Measurements from ENCODE around the gene CHKA.

Gene CHKA

DNA sequence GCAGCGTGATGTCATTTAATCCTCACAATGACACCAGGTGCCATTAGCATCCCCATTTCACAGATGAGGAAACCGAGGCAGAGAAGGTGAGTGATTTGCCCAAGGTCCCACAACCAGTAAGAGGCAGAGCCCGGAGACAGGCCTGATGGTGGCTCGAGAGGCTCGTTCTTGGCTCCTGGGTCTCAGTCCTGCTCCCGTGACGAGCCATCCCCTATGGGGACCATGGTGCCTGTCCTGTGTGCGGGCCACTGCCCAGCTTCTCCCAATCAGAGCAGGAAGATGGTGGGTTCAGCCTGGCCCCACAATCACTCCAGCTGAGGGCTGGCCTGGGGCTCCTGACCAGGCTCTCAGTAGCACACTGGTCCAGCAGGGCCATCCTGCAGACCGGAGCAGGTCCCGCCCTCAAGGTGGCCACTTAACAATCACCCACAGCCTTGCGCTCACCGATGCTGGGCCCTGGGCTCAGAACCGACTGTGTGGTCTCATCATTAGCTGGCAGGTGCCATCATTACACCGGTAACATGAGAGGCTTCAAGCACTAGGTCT is 107.5 kb downstream of the CHKA start:
- DNase-seq (ENCODE audit: low spot score) = no peak

DNA sequence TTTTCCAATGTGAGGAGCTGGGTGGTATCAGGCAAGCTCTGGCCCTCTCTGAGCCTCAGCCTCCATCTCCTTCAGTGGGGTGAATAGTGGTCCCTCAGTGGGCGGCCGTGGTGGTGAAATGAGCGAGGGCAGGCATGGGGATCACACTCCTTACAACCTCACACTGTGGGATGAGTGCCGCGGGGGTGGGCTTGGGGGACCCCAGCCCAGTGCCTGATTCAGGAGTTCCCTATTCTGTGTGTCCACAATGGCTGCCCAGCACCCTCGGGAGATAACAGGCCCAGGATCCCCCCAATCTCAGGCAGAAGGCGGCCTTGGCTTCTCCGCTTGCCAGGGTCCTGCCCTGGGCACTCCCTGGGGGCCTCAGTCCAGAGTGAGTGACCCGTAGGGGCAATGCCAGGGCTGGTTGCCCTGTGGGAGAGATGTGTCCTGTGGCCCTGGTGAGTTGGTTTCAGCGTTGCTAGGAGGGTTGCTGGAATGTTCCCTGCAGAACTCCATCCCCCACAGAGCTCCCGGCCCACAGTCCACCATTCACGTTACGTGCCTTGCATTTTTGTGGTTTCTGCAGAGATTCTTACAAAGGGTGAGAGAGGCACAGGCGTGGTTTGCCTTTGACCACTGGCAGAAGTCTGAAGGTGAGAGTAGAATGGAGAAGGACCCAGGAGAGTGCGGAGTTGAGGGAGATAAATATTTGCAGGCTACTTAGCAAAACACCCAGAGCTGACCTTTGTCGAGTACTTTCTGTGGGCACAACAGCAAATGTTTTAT is 108.2 kb downstream of the CHKA start:
- peak; percentile 94 for DNase-seq (ENCODE audit: low spot score)

DNA sequence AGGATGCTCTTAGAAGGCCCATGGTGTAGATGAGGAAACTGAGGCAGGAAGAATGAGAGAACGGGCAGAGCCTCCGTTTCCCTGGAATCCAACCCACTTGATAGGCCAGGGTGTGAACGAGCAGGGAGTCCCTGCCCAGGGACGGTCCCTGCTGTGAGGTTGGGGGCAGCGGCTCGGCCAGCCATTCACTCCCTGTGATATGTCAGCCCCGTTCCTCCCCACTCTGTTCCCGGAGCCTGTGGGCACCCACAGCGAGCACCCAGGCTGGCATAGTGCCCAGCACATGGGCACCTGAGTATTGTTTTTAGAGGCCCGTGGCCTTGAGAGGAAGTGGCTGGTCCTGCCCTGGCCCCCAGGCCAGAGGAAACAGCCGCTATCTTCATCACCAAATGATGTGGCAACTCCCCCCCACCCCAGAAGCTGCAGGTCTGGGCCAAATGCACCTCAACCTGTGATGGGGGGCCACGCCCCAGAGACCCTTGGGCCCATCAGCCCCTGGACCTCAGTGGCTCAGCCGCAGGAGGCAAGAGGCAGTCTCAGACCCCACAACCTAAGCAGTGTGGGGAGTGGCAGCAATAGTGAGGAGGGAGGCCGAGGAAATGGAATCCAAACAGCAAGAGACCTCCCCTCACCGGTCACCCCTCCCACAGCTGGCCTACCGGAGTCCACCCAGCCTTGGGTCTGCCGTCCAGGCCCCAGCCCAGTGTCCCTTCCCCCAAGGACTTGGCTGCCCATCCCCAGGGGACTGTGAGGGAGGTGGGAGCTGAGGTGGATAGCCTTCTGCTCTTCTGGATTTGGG is 108.9 kb downstream of the CHKA start:
- DNase-seq (ENCODE audit: low spot score) = no peak

DNA sequence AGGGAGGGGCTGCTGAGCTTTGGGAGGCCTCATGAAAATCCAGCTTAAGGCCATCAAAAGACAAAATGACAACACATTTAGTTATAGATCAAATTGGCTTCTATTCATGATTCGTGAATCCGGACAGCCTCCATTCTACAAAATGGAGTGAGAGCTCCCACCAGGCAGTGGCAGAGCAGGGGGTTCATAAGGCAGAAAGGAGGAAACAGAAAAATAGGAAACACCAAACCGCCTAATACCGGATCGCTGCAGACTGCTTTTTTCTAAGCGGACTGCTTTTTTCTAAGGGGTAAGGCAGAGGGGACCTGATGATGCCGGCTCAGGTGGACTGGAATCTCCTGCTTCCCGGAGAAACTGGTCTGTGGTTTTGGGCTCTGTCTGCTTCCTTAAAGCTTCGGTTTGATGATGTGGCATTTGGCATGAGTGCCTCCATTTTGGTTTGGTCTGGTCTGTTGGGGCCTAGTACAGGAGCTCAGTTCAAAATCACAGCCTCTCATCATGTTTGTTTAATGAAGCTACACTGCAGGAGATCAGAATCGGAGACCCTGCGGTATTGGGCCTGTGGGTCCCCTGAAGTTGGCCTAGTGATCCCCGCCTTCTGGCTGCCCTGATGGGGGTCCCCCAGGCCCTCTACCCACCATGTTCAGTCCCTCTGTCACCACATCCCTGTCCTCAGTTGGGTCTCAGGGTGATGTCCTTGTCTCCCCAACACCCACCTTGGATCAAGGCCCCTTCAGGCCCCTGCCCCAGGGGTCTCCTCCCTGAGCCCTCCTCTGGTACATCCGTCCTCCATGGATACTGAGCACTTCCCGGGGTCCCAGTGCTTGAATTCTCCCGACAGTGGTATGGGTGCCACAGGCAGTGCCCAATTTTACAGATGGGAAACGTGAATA is 109.9 kb downstream of the CHKA start:
- DNase-seq (ENCODE audit: low spot score) = no peak

DNA sequence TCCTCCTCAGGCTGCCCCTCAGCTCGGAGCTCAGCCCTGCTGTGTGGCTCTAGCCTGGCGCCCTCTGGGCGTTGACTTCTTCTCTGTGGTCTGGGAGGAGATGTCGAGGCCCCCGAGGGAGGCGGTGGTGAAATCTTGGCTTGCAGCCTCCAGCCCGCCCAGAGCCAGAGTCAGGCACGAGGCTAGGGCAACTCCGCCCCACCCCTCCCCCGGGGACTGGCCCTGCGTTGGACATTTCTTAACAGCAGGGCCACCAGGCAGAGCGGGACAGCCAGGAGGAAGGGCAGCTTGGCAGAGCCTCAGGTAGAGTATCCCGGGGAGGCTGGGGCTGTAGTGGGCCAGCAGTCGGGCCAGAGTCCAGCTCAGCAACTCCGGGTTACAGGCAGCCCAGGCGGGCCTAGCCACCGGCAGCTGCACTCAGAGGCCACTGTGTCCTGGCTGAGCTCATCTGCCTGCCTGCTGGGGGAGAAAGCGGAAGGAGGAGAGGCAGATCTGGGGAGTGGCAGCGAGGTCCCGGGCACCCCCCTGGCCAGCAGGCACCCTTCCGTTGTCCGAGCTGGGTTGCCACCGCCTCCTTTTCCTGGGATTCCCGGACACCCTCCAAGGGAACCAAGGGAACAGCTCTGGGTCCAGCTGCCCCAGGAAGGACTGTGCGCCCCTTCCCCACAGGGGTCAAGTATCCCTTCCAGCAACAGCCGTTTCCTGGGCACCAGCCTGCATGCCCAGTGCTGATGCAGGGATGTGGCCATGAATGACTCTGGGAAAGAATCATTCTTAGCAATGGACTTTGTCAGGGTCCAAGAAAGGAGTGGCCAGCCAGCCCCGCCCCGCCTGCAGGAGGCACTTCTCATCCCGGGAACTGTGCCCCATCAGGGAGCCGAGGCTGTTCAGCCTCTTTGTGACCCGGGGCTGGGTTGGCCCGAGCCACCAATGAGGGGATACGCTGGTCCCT is 110.8 kb downstream of the CHKA start, which contains the start of gene ALDH3B1:
Gene ALDH3B1 (plus strand): TSS at position 238 of the 952 bp plus-strand sequence. CDS start 4,971 bp downstream, outside the sequence.
- peak; percentile 95 for DNase-seq (ENCODE audit: low spot score)

DNA sequence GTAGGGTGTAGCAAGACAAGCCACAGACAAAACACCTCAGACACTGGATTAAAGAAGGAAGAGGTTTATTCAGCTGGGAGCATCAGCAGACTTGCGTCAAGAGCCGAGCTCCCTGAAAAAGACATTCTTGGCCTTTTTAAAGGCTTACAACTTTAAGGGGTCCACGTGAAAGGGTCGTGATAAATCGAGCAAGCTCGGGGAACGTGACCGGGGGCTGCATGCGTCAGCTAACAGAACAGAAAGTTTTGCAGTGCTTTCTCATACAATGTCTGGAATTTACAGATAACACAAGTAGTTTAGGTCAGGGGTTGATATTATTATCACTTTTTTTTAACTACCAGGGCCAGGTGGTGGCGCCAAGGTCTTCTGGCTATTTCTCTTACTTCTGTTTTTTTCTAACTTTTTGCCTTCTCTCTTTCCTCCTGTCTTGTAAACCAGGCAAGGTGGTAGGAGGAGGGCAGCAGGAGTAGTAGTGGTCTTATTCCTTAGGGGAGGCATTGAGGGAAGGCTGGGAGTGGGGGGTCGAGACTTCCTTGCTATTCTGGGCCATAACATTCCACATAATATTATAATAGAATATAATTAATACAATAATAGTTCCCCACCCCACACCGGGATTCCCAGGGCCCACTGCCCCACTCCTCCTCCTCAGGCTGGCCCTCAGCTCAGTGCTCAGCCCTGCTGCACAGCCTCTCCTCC is 111.6 kb downstream of the CHKA start:
- DNase-seq (ENCODE audit: low spot score) = no peak

DNA sequence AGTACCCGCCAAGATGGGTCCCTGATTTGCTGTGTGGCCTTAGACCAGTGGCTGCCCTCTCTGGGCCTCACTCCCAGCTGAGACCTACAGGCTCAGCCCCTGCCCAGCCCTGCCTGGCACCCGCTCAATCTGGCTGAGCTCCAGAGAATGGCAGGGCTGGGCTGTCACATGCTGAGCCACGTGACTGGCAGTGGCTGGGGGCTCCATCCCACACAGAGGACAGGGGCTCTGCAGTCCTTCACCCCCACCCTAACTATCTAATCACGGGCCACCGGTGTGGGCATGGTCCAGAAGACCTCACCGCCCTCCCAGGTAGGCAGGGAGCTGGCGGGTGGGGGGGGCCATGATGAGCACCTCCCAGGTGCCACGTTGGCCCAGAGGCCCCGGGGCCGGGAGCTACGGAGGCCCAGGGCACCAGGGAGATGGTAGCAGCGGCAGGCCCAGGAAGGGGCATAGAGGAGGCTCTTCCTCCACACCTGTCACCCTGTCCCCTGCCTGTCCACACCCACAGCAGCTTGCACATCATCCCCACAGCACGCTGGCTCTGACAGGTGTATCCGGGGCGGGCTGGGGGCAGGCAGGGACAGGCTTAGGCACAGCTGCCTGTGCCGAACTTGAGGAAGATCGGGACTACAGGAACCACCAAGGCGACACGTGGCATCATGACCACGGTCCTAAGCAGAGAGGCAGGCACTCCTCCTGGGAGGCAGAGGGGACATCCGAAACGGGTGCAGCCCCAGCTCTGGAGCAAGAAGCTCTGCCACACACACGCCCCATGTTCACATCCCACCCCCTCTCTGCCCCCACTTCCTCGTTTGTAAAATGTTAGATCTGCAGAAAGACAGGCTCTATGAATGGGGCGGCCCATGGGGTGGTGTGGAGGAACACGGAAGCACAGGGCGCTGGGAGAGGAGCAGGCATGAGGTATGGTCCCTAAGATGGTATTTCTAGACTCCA is 112.5 kb downstream of the CHKA start:
- DNase-seq (ENCODE audit: low spot score) = no peak

DNA sequence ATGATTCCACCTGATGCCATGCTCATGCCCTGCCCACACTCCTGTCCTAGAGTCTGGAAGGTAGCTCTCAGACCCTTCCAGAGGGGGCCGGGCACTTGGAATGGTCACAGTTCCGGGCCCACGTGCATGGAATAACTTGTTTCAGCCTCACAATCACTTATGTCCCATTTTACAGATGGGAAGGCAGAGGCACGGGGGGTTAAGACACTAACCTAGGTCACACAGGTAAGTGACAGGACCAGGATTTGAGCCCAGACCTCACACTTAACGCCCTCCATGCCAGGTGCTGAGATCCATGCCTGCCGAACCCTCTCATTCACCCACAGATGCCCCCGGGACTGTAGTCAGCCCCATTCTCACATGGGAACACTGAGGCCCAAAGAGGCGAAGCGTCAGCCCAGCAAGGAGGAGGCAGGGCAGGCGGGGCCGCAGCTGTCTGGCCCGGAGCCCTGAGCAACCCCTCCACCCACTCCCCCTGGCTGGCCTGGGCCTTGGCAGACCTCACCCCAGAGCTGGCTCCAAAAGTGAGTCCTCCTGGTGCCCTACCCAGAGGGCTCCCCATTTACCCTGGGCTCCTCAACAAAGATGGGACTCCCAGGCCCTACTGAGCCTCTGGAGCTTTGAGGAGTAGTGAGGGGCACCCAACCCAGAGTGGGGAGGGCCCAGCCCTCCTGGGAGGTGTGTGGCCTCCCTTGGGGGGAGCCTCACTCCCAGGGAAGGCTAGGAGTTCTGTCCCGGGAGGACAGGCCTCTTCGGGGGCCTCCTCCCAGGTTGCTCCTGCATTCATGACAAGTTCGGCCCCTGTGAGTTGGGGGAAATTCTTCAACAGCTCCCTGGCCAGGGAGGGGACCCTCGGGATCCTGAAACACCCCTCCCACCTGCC is 113.4 kb downstream of the CHKA start:
- no peak for DNase-seq (ENCODE audit: low spot score)

DNA sequence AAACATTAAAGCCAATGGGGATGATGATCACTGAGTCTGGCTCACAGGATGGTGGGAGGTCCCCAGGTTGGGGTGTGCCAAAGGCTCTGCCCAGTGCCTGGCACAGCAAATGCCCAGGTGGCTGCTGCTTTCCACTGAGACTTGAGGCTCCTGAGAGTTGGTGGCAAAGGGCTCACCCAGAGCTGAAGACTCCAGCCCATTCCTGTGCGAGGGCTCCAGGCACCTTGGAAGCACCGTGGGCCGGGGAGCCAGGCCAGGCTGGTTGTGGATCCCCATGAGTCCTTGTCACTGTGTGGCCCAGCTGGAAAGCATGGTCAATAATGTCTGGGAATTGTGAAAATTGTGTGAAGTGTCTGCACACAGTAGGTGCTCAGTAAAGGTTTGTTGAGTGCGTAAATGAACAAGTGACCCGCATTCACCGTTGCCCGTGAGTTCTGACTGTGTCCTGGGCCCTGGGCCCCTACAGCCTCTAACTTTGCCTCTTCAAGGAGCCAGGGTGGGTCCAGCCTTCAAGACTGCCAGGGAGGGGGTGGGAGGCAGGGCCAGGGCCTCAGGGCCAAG is 114.5 kb downstream of the CHKA start:
- no peak for DNase-seq (ENCODE audit: low spot score)

DNA sequence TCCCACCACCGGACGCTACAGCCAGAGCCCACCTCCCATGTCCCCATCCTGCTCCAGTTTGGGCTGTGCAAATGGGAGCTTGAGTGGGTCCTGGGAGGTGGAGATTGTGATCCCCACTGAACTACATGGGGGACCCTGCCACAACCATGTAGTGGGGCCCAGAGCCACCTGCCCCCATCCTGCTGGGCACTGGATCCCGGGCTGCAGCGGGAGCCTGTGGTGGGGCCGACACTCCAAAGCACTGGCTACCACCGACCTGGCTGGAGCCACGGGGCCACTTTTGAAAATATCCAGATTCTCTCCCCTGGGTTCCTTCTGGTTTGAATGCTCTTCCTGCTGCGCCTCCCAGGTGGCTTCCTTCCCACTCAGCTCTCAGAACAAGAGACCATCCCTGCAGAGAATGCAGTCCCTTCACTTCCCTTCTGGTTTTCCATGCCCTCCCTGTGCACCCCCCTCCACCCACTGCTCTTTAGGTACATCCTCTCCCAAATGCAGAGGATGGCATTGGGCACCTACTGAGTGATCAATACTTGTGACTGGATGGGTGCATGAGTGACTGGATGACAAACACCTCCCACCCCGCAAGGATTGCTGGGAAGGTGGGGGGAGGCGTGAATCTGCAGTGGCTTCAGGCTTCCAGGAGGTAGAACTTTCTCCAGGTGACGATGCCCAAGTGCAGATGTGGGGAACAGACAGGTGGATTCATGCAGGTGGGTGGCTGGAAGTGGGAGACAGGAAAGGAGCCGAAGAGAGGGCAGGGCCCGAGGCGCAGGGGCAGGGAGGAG is 116.4 kb downstream of the CHKA start:
- DNase-seq (ENCODE audit: low spot score) = no peak

DNA sequence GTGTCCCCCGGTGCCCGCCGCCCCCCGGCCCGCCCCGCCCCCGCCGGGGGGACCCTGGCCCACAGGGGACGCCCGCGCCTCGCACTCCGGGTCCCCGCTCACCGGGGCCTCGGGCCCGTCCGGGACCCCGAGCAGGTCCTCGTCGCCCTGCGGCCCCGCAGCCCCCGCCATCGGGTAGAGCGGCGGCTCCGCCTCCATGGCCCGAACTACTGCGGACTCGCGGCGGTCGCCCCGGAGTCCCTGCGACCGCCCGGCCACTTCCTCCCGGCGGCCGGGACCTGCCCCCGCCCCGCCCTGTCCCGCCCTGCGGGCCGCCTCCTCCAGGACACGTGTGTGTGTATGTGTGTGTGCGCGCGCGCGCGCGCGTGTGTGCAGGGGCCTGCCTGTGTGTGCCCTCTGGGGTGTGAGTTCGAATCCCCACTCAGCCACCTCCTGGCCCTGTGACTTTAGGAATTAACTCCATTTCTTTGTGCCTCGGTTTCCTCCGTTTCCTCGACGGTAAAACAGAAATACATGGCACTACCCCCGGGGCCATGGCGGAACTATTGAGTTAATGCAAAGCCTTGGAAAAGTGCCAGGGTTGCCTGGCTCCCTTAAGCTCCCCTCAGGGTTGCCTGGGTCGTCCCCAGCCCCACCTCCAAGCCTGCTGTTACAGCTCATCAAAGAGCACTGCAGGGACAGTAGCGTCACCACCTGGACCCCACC is 117.2 kb downstream of the CHKA start, which contains the start of gene UNC93B1:
Gene UNC93B1 (minus strand): TSS at position 252 of the 705 bp plus-strand sequence. CDS start 54 bp downstream, at position 198.
- DNase-seq (ENCODE audit: low spot score) = peak; percentile 94

DNA sequence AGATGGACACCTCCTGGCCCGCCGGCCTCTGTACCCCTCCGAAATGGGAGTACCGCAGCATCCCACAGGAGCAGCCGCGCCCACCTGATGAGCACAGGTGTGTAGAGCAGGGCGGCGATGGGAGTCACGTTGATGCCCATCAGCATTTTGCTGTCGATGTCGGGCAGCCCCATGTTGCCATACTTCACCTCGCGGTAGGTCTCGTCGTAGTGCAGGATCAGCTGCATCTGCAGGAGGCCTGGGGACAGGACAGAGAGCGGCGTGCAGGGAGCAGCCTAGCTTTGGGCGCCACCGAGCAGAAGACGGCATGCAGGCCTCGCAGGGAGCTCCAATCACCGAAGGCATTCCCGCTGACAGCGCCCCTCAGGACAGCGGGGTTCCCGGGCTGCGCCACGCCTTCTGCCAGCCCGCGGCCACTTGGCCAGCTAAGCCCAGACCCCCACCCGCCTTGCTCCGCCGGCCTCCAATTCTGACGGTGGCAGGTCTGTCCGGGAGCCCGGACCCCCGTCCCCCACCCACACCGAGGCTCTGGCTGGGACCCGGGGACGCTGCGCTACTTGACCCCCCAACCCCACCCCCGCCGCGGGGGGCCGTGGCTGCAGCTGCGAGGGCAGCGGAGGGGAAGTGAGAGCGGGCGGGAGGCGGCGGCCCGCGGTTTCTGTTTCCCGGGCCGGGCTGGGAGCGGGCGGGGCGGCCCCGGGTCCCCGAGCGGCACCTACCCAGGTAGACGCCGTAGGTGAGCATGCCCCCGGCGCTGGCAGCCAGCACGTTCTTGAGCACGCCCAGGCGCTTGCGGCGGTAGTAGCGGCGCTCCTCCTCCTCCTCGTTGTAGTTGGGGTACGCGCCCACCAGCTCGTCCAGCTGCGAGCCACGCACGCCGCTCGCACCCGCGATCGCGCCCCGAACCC is 118.0 kb downstream of the CHKA start:
- peak; percentile 44 for DNase-seq (ENCODE audit: low spot score)

All from GM03348 (cell line).